Large intestine (tissue), 3 donors: Measurements from ENCODE around the gene FALEC. TPM values are rescaled to one million over a fixed set of nuclear protein-coding genes. Genes with fewer than 3 reads are reported as not detected.
A peak's percentile ranks its signal among the peaks of the same experiment; 100 is the strongest.

Source experiments
- DNase-seq, 2 donors: peaks; one replicate each; pipeline versions ENCODE4 v3.0.0 to v3.0.0-alpha.2; 2013
- H3K27ac ChIP-seq: one replicate; pipeline ENCODE4 v1.5.1; 2013; ENCODE audit warnings: low read length
- H3K27me3 ChIP-seq: 2 replicates; pipeline ENCODE4 v1.6.1; 2013; ENCODE audit warnings: low read length; ENCODE audit not compliant: control insufficient read depth, insufficient read depth
- H3K36me3 ChIP-seq: 2 replicates; pipeline ENCODE4 v1.6.1; 2013; ENCODE audit warnings: low read length; ENCODE audit not compliant: control insufficient read depth, insufficient read depth
- H3K4me1 ChIP-seq: one replicate; pipeline ENCODE4 v1.6.1; 2013; ENCODE audit warnings: low read length; ENCODE audit not compliant: control insufficient read depth, insufficient read depth
- H3K4me3 ChIP-seq: one replicate; pipeline ENCODE4 v1.5.1; 2013; ENCODE audit warnings: low read length
- H3K9me3 ChIP-seq: one replicate; pipeline ENCODE4 v1.6.1; 2013; ENCODE audit warnings: mild to moderate bottlenecking, low read depth, low read length, moderate library complexity; ENCODE audit not compliant: control insufficient read depth
- WGBS: methylation state at CpG from one replicate; pipeline ENCODE4 v1.1.5; 2013; ENCODE audit warnings: low lambda C conversion rate; ENCODE audit not compliant: insufficient coverage; 5-methylcytosine and 5-hydroxymethylcytosine counted together
- polyA plus RNA-seq: library from polyadenylated mRNA; unstranded; fragments of 120-200 nt; gene quantifications from one replicate; pipeline ENCODE4 v1.2.1, GENCODE V29; 2013

Gene FALEC
- polyA plus RNA-seq, 1 donor = 0.31 TPM

DNA sequence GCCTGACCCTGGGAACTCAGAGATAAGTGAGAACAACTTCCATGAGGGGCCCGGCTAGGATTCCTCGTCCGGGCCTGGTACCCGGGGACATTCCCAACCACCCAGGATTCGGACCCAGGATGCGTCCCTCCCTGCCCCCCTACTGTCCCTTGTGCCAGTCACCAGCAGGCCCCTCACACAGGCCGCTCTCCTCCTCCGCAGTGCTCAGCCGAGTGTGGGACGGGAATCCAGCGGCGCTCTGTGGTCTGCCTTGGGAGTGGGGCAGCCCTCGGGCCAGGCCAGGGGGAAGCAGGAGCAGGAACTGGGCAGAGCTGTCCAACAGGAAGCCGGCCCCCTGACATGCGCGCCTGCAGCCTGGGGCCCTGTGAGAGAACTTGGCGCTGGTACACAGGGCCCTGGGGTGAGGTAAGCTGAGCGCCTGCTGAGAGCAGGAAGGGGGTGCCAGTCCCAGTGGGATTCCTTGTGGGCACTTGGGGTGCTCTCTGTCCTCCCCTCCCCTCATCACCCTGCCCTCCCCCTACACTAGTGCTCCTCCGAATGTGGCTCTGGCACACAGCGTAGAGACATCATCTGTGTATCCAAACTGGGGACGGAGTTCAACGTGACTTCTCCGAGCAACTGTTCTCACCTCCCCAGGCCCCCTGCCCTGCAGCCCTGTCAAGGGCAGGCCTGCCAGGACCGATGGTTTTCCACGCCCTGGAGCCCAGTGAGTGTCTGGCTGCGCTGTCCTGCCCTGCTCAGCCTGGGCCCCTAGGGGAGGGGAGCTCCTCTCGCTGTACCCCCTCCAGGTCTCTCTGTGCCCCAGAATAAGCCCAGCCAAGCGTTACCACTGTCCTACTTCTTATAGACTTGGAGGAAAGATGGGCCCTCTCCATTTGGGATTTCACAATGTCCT lies 43.5 kb downstream of the FALEC start:
- no peak for DNase-seq
- Histone ChIP-seq H3K9me3 (no peaks in the 10 kb centered on the region), H3K27me3 (no peaks in the 10 kb centered on the region), H3K4me1 (peaks cover 34% of the 10 kb centered on the region), H3K36me3 (peaks cover 6% of the 10 kb centered on the region), H3K4me3 (no peak overlapping the region), H3K27ac (no peak overlapping the region)
- WGBS = no CpG with 5 or more reads among the region's 28 CpGs

DNA sequence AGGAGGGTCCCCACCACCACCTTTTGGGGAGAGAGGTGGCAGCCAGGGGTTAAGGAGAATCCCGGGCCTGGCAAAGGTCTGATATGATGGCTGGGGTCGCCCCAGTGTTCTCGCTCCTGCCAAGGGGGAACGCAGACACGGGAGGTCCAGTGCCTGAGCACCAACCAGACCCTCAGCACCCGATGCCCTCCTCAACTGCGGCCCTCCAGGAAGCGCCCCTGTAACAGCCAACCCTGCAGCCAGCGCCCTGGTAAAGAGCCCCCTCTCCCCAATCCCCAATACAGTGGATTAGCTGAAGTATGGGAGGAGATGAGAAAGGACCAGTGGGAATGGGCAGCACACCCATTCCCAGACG lies 44.1 kb downstream of the FALEC start:
- no peak for DNase-seq
- H3K27ac ChIP-seq = no peak overlapping the region
- H3K4me1 ChIP-seq = peaks cover 40% of the 10 kb centered on the region
- H3K27me3 ChIP-seq = no peaks in the 10 kb centered on the region
- no CpG with 5 or more reads among the region's 10 CpGs for WGBS
- H3K4me3 ChIP-seq = no peak overlapping the region
- peaks cover 6% of the 10 kb centered on the region for H3K36me3 ChIP-seq
- no peaks in the 10 kb centered on the region for H3K9me3 ChIP-seq

DNA sequence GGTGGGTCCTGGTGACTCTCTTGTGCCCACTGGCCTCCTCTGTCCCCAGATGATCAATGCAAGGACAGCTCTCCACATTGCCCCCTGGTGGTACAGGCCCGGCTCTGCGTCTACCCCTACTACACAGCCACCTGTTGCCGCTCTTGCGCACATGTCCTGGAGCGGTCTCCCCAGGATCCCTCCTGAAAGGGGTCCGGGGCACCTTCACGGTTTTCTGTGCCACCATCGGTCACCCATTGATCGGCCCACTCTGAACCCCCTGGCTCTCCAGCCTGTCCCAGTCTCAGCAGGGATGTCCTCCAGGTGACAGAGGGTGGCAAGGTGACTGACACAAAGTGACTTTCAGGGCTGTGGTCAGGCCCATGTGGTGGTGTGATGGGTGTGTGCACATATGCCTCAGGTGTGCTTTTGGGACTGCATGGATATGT lies 44.5 kb downstream of the FALEC start:
- H3K27ac ChIP-seq = peak overlapping the region; percentile 100
- peaks cover 41% of the 10 kb centered on the region for H3K4me1 ChIP-seq
- no CpG with 5 or more reads among the region's 9 CpGs for WGBS
- H3K36me3 ChIP-seq = peaks cover 6% of the 10 kb centered on the region
- no peak overlapping the region for H3K4me3 ChIP-seq
- peak in 1 of 2 donors; percentile 67 for DNase-seq
- no peaks in the 10 kb centered on the region for H3K27me3 ChIP-seq
- H3K9me3 ChIP-seq = no peaks in the 10 kb centered on the region

DNA sequence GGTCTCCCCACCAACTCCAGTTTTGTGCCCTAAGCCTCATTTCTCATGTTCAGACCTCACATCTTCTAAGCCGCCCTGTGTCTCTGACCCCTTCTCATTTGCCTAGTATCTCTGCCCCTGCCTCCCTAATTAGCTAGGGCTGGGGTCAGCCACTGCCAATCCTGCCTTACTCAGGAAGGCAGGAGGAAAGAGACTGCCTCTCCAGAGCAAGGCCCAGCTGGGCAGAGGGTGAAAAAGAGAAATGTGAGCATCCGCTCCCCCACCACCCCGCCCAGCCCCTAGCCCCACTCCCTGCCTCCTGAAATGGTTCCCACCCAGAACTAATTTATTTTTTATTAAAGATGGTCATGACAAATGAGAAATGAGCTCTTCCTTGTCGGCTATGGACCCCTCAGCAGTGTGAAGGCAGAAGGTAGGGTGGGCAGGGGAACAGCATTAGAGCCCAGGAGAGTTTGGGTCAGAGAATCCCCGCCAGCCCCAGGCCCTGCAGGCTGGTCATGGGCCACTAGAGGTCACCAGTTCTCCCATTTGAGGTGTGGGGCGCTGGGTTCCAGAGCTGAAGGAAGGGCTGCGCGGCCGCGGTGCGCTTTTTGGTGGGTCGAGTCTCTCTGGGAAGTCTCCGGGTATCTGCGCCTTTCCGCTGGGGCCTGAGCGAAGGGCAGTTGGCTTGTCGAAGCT lies 45.2 kb downstream of the FALEC start:
- peaks cover 46% of the 10 kb centered on the region for H3K4me1 ChIP-seq
- H3K27me3 ChIP-seq = no peaks in the 10 kb centered on the region
- H3K9me3 ChIP-seq = no peaks in the 10 kb centered on the region
- peaks cover 1% of the 10 kb centered on the region for H3K36me3 ChIP-seq
- H3K4me3 ChIP-seq = peak overlapping the region; percentile 54
- peak overlapping the region; percentile 100 for H3K27ac ChIP-seq
- no peak for DNase-seq
- no CpG with 5 or more reads among the region's 17 CpGs for WGBS

DNA sequence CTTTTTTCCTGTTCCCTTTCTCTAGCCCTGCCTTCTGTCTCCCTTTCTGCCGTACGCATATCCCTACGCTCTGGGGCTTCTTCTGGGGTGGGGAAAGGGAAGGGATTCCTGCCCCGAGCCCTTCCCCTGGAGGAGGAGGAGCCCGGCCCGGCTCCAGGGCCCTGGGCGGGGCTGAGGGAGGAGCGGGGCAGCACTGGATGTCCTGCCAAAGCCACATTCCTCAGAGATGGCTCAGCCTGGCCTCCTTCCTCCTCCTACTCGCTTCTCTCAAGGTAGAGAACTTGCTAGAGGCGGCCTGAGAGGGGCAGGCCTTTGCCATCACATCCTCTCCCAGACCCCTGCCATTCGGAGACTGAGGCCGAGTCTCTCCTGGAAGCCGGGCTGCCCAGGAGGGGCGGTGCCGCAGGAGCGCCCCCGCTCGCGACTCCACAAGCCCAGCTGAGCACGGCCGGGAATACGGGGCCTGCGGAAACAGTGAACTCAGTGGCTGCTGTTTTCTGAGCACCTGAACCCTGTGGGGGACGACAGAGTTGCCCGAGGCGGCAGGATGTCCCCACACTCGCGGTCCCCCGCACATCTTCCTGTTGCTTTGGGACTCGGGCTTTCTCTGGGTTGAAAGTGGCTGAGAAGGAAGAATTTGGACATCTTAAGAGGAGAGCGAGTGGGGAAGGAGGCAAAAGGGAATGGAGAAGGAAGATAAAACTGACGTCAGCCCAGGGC lies 45.9 kb downstream of the FALEC start:
- Histone ChIP-seq H3K9me3 (no peaks in the 10 kb centered on the region), H3K36me3 (no peaks in the 10 kb centered on the region), H3K27me3 (no peaks in the 10 kb centered on the region), H3K27ac (peak overlapping the region; percentile 100), H3K4me1 (peaks cover 47% of the 10 kb centered on the region), H3K4me3 (peak overlapping the region; percentile 54)
- DNase-seq = peak; percentile 95 to 98
- WGBS = 0% methylated on average over 1 of the region's 32 CpGs

DNA sequence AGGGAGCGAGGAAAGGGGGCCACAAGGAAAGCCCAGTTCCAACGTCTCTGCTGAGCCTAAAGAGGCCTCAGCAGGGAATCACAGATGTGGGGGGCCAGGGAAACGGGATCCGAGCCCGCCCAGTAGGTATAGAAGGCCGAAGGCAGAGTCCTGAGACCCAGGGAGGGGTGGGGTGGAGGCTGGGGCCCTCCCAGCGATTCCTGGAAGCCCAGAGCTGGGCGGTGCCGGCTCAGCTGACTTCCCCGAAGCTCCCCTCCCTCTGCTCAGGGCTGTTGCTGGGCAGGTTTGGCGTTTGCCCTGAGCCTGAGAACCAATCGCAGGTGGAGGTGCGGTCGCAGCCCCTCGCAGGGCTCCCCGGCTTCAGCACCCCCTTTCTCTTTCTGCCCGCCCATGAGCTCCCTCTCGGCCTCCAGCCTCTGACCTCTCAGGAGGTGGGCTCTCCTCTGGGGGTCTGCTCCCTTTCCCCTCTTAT lies 46.5 kb downstream of the FALEC start:
- H3K27me3 ChIP-seq = no peaks in the 10 kb centered on the region
- H3K9me3 ChIP-seq = no peaks in the 10 kb centered on the region
- DNase-seq = peak; percentile 98 to 99
- no peaks in the 10 kb centered on the region for H3K36me3 ChIP-seq
- H3K4me1 ChIP-seq = peaks cover 53% of the 10 kb centered on the region
- WGBS = no CpG with 5 or more reads among the region's 18 CpGs
- peak overlapping the region; percentile 100 for H3K27ac ChIP-seq
- peak overlapping the region; percentile 54 for H3K4me3 ChIP-seq

DNA sequence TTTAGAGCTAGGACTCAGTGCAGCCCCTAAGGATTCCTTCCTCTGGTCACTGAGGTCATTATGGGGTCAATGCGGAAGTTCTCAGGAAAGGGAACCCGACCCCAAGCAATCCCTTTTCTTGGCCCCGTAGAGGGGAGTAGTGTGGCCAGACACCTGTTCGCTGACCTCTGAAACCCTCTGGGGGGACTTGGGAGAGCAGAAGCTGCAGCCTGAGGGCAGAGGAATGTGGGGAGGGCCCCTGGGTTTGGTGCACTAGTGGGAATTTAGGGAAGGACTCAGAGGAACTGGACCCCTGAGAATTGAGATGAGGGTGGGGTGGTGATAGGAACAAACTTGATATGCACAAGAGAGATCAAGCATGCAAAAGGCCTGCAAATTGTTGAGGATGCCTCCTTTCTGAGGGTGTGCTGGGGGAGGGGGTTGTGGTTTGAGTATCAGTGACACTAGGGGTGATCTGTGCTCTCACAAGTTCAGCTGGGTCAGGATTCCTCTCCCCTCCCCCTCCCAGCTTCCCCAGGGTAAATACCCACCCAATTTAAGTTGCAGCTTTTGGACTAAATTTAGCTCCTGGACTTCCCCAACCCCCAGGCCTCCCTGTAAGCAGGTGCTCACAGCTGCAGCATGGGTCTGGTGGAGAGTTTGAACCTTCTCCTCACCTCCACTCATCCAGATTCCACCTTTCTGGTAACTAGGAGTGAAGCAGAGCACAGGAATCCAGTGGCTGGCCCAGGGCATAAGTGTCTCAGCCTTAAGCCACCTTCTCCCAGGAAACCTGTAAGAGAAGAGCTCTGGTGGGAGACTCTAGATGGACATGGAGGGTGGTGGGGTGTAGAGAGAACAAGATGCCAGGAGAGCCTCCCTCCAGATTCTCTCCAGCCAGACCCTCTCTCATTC lies 47.1 kb downstream of the FALEC start:
- Histone ChIP-seq H3K27me3 (no peaks in the 10 kb centered on the region), H3K27ac (peak overlapping the region; percentile 100), H3K9me3 (no peaks in the 10 kb centered on the region), H3K36me3 (no peaks in the 10 kb centered on the region), H3K4me3 (peak overlapping the region; percentile 54), H3K4me1 (peaks cover 60% of the 10 kb centered on the region)
- DNase-seq = peak in 1 of 2 donors; percentile 49
- no CpG with 5 or more reads among the region's 4 CpGs for WGBS

DNA sequence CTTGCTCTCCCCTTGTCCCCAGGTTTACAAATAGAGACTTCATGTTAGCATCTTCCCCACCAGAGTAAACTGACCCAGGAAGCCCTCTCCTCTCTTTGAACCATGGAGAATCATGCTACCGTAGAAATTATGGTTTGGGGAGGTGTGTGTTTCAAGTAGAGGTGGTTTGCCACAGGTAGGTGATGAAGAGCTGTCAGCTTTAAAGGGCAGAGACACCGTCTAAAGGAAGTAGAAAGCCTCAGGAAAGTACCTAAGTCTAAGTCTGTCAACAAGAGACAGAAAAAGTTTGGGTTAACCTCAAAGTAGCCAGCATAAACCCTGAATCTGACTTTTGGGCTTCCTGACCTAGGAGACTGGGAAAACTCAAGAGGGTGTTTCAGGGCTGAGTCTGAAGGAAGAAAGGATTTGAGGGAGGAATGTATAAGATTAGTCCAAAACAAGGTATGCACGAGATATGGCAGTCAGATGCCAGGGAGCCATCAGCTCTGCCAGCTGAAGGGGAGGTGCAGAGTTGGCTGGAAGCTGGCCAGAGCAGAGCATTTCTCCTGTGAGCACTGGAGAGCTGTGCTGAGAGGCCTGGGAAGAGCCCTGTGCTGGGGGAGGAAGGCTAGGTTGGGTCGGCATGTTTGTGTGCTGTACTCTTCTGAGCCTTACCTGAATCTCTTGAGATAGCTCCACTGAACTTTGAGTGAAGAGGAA lies 47.9 kb downstream of the FALEC start:
- peak in 1 of 2 donors; percentile 45 for DNase-seq

More for the DNA sequence above, 47.9 kb downstream of the FALEC start:
- no peaks in the 10 kb centered on the region for H3K36me3 ChIP-seq
- no peaks in the 10 kb centered on the region for H3K9me3 ChIP-seq
- H3K27ac ChIP-seq = peak overlapping the region; percentile 100
- H3K4me1 ChIP-seq = peaks cover 68% of the 10 kb centered on the region
- no peaks in the 10 kb centered on the region for H3K27me3 ChIP-seq
- WGBS = 0% methylated on average over 1 of the region's 4 CpGs
- no peak overlapping the region for H3K4me3 ChIP-seq
